CD8-positive, alpha-beta memory T cell (primary cell): ENCODE measurements around the gene CDYL. TPM values are rescaled to one million over a fixed set of nuclear protein-coding genes. Genes with fewer than 3 reads are reported as not detected.
A peak's percentile ranks its signal among the peaks of the same experiment; 100 is the strongest.

ENCODE experiments used
- CTCF ChIA-PET: fragments of 350-600 bp; sonication (Branson Sonifier 250); formaldehyde crosslinking; loops from one replicate; lab custom pipeline; 2021; ENCODE audit warnings: antibody characterized with exemption; lab: Charles Lee
- POLR2A ChIA-PET: fragments of 350-600 bp; sonication (Branson Sonifier 250); formaldehyde crosslinking; loops from one replicate; lab custom pipeline; 2021; ENCODE audit warnings: antibody characterized with exemption; lab: Charles Lee
- DNase-seq, 5 donors: peaks; one replicate each; pipeline versions ENCODE4 v3.0.0 to v3.0.0-alpha.2; 2020 to 2022; ENCODE audit warnings: mixed read lengths in 1 of 5
- H3K27ac ChIP-seq: one replicate; pipeline ENCODE4 v1.7.0; 2013; ENCODE audit warnings: low read depth, mild to moderate bottlenecking, low read length, moderate library complexity
- H3K27me3 ChIP-seq: 2 replicates; pipeline ENCODE4 v1.7.0; 2013; ENCODE audit warnings: low read length, mild to moderate bottlenecking; ENCODE audit not compliant: insufficient read depth, poor library complexity, severe bottlenecking
- H3K36me3 ChIP-seq: 2 replicates; pipeline ENCODE4 v1.7.0; 2013; ENCODE audit warnings: mild to moderate bottlenecking, low read length, moderate library complexity; ENCODE audit not compliant: insufficient read depth
- H3K4me1 ChIP-seq: 2 replicates; pipeline ENCODE4 v1.7.0; 2013; ENCODE audit warnings: mild to moderate bottlenecking, low read length, moderate library complexity; ENCODE audit not compliant: insufficient read depth
- H3K4me3 ChIP-seq: 2 replicates; pipeline ENCODE4 v1.7.0; 2013; ENCODE audit warnings: mild to moderate bottlenecking, low read length
- H3K9me3 ChIP-seq: 2 replicates; pipeline ENCODE4 v1.7.0; 2013; ENCODE audit warnings: mild to moderate bottlenecking, low read length
- H3K27ac Mint-ChIP-seq, 8 donors: one replicate each; pipeline ENCODE4 v1.8.0; 2020 to 2021; ENCODE audit warnings: mixed read lengths in 8 of 8, mild to moderate bottlenecking in 6 of 8, inconsistent platforms in 3 of 8, moderate library complexity in 3 of 8
- H3K27me3 Mint-ChIP-seq, 2 donors: one replicate each; pipeline ENCODE4 v1.8.0; 2020 to 2021; ENCODE audit warnings: mixed read lengths in 2 of 2, mild to moderate bottlenecking in 1 of 2, moderate library complexity in 1 of 2
- H3K36me3 Mint-ChIP-seq, 3 donors: one replicate each; pipeline ENCODE4 v1.8.0; 2020 to 2021; ENCODE audit warnings: mixed read lengths in 3 of 3, inconsistent platforms in 1 of 3, mild to moderate bottlenecking in 1 of 3
- H3K4me1 Mint-ChIP-seq, 3 donors: one replicate each; pipeline ENCODE4 v1.8.0; 2020 to 2021; ENCODE audit warnings: mixed read lengths in 3 of 3, inconsistent platforms in 1 of 3, mild to moderate bottlenecking in 1 of 3
- H3K4me3 Mint-ChIP-seq, 7 donors: one replicate each; pipeline ENCODE4 v1.8.0; 2020 to 2021; ENCODE audit warnings: mixed read lengths in 7 of 7, mild to moderate bottlenecking in 6 of 7, moderate library complexity in 4 of 7, inconsistent platforms in 2 of 7
- H3K9me3 Mint-ChIP-seq, 5 donors: one replicate each; pipeline ENCODE4 v1.8.0; 2020 to 2022; ENCODE audit warnings: mixed read lengths in 5 of 5, mild to moderate bottlenecking in 3 of 5, moderate library complexity in 2 of 5, inconsistent platforms in 1 of 5
- polyA plus RNA-seq: library from polyadenylated mRNA; unstranded; fragments of 300-500 nt; fragmentation: Illumina TruSeq; gene quantifications from one replicate; pipeline ENCODE4 v1.2.3, GENCODE V29; 2021
- total RNA-seq, 2 experiments: library from RNA; stranded (reverse); gene quantifications; one replicate each; pipeline ENCODE4 v1.2.3, GENCODE V29; 2021

CDYL gene
- total and polyA plus RNA-seq, 3 experiments from 2014 or later, result 7.5 to 32.2 (median 31.7) TPM

GRCh38 chr6:4806791-4807190, 30.6 kb downstream of the CDYL start:
- ChIA-PET POLR2A (no interaction called here), CTCF (no interaction called here)
- Mint-ChIP-seq H3K27me3 (no peaks in the 10 kb centered on the region), H3K9me3 (peaks cover 0 to 4% (median 0%) of the 10 kb centered on the region in 5 donors), H3K27ac (peak overlapping the region in 2 of 8 donors; percentile 17 to 43), H3K4me3 (no peak overlapping the region), H3K36me3 (peaks cover 1 to 14% (median 11%) of the 10 kb centered on the region in 3 donors), H3K4me1 (peaks cover 75 to 89% (median 89%) of the 10 kb centered on the region in 3 donors)
- Histone ChIP-seq H3K27ac (no peak overlapping the region), H3K9me3 (no peaks in the 10 kb centered on the region), H3K4me1 (peaks cover 16% of the 10 kb centered on the region), H3K36me3 (no peaks in the 10 kb centered on the region), H3K27me3 (no peaks in the 10 kb centered on the region), H3K4me3 (no peak overlapping the region)
- no peak for DNase-seq

- H3K36me3 ChIP-seq, result no peaks in the 10 kb centered on the region
- H3K4me1 ChIP-seq, result peaks cover 4% of the 10 kb centered on the region
- Mint-ChIP-seq H3K27me3 (no peaks in the 10 kb centered on the region), H3K4me1 (peaks cover 76 to 89% (median 89%) of the 10 kb centered on the region in 3 donors), H3K9me3 (peaks cover 0 to 4% (median 0%) of the 10 kb centered on the region in 5 donors), H3K4me3 (no peak overlapping the region), H3K36me3 (peaks cover 1 to 14% (median 11%) of the 10 kb centered on the region in 3 donors), H3K27ac (no peak overlapping the region)
- no peak overlapping the region for H3K27ac ChIP-seq
- no peak overlapping the region for H3K4me3 ChIP-seq
- POLR2A ChIA-PET, result no interaction called here
- no peak for DNase-seq
- H3K27me3 ChIP-seq, result no peaks in the 10 kb centered on the region
- CTCF ChIA-PET, result interaction anchor here (1.7 kb wide), 1 partner anchor 10 kb away, joined by 4 read pairs; no protein-coding TSS in a partner anchor
- no peaks in the 10 kb centered on the region for H3K9me3 ChIP-seq
These were observed 32.2 kb downstream of the CDYL start for GRCh38 chr6:4808396-4808795.

DNA sequence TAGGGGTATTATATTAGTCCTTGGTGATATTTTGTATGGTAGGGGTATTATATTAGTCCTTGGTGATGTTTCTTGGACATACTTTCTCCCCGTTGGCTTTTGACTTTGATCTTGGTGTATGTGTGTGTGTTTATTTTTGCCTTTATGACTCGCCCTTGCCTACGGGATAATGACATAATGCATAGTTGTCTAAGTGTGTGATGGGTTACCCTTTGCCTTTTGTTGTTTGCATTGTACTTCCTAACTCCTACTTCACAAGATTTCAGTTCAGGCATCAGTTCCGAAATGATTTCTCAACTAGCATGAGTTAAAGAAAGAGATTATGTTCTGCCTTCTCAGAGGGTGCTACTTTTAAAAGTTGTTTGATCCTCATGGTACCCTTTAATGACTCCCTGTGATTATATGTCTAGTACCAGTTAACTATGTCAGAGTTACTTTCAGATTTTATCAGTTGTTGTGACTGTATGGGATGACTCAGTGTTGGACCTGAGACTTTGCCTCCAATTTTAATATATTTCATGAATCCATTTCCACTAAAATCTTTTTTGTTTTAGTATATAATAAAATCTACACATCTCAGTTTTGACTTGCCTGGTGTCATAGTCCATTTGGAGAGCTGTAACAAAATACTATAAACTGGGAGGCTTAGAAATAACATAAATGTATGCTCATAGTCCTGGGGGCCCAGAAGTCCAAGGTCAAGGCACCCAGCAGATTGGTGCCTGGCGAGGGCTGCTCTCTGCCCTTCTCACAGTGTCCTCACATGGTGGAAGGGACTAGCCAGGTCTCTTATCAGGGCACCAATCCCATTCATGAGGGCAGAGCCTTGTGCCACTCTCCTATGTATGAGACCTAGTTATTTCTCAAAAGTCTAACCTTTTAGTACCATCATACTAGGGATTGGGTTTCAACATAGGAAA, 34.1 kb downstream of the CDYL start:
- Histone ChIP-seq H3K9me3 (no peaks in the 10 kb centered on the region), H3K27me3 (no peaks in the 10 kb centered on the region), H3K4me3 (no peak overlapping the region), H3K36me3 (no peaks in the 10 kb centered on the region), H3K4me1 (peaks cover 10% of the 10 kb centered on the region), H3K27ac (no peak overlapping the region)
- ChIA-PET CTCF (no interaction called here), POLR2A (no interaction called here)
- Mint-ChIP-seq H3K27me3 (no peaks in the 10 kb centered on the region), H3K27ac (no peak overlapping the region), H3K36me3 (peaks cover 1 to 14% (median 11%) of the 10 kb centered on the region in 3 donors), H3K9me3 (peaks cover 0 to 4% (median 0%) of the 10 kb centered on the region in 5 donors), H3K4me3 (peak overlapping the region in 2 of 7 donors; percentile 1 to 29), H3K4me1 (peaks cover 76 to 90% (median 89%) of the 10 kb centered on the region in 3 donors)
- no peak for DNase-seq

DNA sequence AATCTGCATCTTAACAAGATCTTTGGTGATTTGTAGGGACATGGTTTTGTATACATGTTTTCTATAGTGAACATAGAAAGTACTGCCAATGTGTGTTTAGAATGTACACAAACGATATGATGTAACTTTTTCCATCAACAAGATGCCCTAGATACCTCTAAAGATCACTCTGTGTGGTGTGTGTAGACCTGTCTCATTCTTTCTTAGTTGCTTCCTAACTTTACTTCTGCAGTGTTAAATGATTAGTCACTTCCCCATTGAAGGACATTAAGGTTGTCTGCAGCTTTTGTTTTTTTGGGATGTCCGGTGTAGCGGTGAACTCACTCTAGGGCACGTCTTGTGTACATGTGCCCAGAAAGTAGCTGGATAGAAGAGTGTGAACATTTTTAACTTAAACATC, 35.9 kb downstream of the CDYL start:
- H3K4me3 Mint-ChIP-seq, result peak overlapping the region in 5 of 7 donors; percentile 4 to 46 (median 15)

GRCh38 chr6:4813055-4813454, 36.9 kb downstream of the CDYL start:
- no peaks in the 10 kb centered on the region for H3K27me3 ChIP-seq
- ChIA-PET CTCF (no interaction called here), POLR2A (no interaction called here)
- no peaks in the 10 kb centered on the region for H3K36me3 ChIP-seq
- no peaks in the 10 kb centered on the region for H3K27me3 Mint-ChIP-seq
- peaks cover 10% of the 10 kb centered on the region for H3K4me1 ChIP-seq
- DNase-seq, result no peak
- no peaks in the 10 kb centered on the region for H3K9me3 ChIP-seq
- H3K9me3 Mint-ChIP-seq, result peaks cover 0 to 4% (median 0%) of the 10 kb centered on the region in 5 donors
- H3K4me1 Mint-ChIP-seq, result peaks cover 65 to 88% (median 87%) of the 10 kb centered on the region in 3 donors
- no peak overlapping the region for H3K4me3 ChIP-seq
- no peak overlapping the region for H3K27ac ChIP-seq
- peak overlapping the region in 2 of 8 donors; percentile 27 to 29 for H3K27ac Mint-ChIP-seq
- H3K36me3 Mint-ChIP-seq, result peaks cover 1 to 12% (median 7%) of the 10 kb centered on the region in 3 donors
- H3K4me3 Mint-ChIP-seq, result peak overlapping the region in 2 of 7 donors; percentile 10 to 24

More for the DNA sequence above, 35.9 kb downstream of the CDYL start:
- peak overlapping the region in 4 of 8 donors; percentile 12 to 85 (median 31) for H3K27ac Mint-ChIP-seq
- H3K36me3 ChIP-seq, result no peaks in the 10 kb centered on the region
- peaks cover 10% of the 10 kb centered on the region for H3K4me1 ChIP-seq
- CTCF ChIA-PET, result no interaction called here
- no peak overlapping the region for H3K4me3 ChIP-seq
- no peaks in the 10 kb centered on the region for H3K9me3 ChIP-seq
- peaks cover 0 to 4% (median 0%) of the 10 kb centered on the region in 5 donors for H3K9me3 Mint-ChIP-seq
- peaks cover 1 to 14% (median 9%) of the 10 kb centered on the region in 3 donors for H3K36me3 Mint-ChIP-seq
- no peak for DNase-seq
- H3K27ac ChIP-seq, result no peak overlapping the region
- H3K27me3 Mint-ChIP-seq, result no peaks in the 10 kb centered on the region
- POLR2A ChIA-PET, result no interaction called here
- peaks cover 64 to 86% (median 84%) of the 10 kb centered on the region in 3 donors for H3K4me1 Mint-ChIP-seq
- H3K27me3 ChIP-seq, result no peaks in the 10 kb centered on the region

DNA sequence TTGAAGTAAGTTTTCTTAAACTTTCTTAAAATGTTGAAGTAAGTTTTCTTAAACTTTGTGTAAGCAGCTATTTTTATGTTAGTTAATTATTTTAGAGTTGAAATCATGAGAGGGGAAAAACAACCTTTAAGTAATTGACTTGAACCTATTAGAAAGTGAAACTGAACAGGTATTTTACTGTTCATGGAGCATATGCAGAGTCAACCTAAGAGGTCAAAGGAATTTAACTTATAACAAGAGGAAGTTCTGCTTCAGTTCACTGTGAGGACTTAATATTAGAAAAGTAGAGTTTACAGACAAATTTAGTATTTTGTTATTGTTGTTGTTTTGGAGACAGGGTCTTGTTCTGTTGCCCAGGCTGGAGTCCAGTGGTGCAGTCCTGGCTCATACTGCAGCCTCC, 38.0 kb downstream of the CDYL start:
- Mint-ChIP-seq H3K9me3 (peaks cover 0 to 2% (median 0%) of the 10 kb centered on the region in 5 donors), H3K4me3 (peak overlapping the region in 1 of 7 donors; percentile 9), H3K4me1 (peaks cover 65 to 88% (median 87%) of the 10 kb centered on the region in 3 donors), H3K27me3 (no peaks in the 10 kb centered on the region), H3K36me3 (peaks cover 0 to 2% (median 1%) of the 10 kb centered on the region in 3 donors), H3K27ac (no peak overlapping the region)
- ChIA-PET CTCF (no interaction called here), POLR2A (no interaction called here)
- Histone ChIP-seq H3K9me3 (no peaks in the 10 kb centered on the region), H3K36me3 (no peaks in the 10 kb centered on the region), H3K4me3 (no peak overlapping the region), H3K4me1 (peaks cover 18% of the 10 kb centered on the region), H3K27ac (no peak overlapping the region), H3K27me3 (no peaks in the 10 kb centered on the region)
- no peak for DNase-seq

DNA sequence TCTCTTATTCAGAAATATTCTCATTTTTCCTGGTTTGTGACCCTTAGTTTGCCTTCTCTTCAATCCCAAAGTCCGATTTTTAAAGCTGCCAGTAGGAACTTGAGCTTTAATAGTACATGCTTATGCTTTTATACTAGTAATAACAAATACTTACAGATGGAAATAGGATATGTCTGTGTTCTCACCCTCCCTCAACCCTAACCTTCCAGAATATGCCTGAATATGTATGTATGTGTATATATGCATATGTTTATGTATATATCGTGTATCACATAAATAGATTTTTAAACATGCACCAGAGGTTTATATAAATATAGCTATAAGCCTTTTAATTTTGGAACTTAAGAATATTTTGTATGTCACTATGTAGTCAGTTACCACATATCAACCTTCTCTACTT, 38.8 kb downstream of the CDYL start:
- Histone ChIP-seq H3K27me3 (no peaks in the 10 kb centered on the region), H3K27ac (no peak overlapping the region), H3K4me3 (no peak overlapping the region), H3K9me3 (no peaks in the 10 kb centered on the region), H3K4me1 (peaks cover 21% of the 10 kb centered on the region), H3K36me3 (no peaks in the 10 kb centered on the region)
- Mint-ChIP-seq H3K9me3 (no peaks in the 10 kb centered on the region), H3K36me3 (peaks cover 0 to 1% (median 0%) of the 10 kb centered on the region in 3 donors), H3K4me1 (peaks cover 69 to 92% (median 90%) of the 10 kb centered on the region in 3 donors), H3K27ac (peak overlapping the region in 2 of 8 donors; percentile 24 to 68), H3K4me3 (no peak overlapping the region), H3K27me3 (no peaks in the 10 kb centered on the region)
- no peak for DNase-seq
- ChIA-PET CTCF (no interaction called here), POLR2A (no interaction called here)

GRCh38 chr6:4815584-4815983, 39.4 kb downstream of the CDYL start:
- Histone ChIP-seq H3K4me3 (no peak overlapping the region), H3K27ac (no peak overlapping the region), H3K27me3 (no peaks in the 10 kb centered on the region), H3K36me3 (no peaks in the 10 kb centered on the region), H3K9me3 (no peaks in the 10 kb centered on the region), H3K4me1 (peaks cover 25% of the 10 kb centered on the region)
- ChIA-PET CTCF (no interaction called here), POLR2A (no interaction called here)
- Mint-ChIP-seq H3K4me1 (peaks cover 70 to 92% (median 90%) of the 10 kb centered on the region in 3 donors), H3K36me3 (peaks cover under 1 to 1% (median 1%) of the 10 kb centered on the region in 3 donors), H3K4me3 (no peak overlapping the region), H3K27ac (no peak overlapping the region), H3K9me3 (peaks cover 0 to 2% (median 0%) of the 10 kb centered on the region in 5 donors), H3K27me3 (no peaks in the 10 kb centered on the region)
- DNase-seq, result no peak
